GM13977 (cell line): ENCODE results near the gene LRMDA.

Source experiments
- DNase-seq: peaks from one replicate; pipeline ENCODE4 v3.0.0; 2012; ENCODE audit warnings: low spot score
- in situ Hi-C: fragments of 300-500 bp; cut with MboI; formaldehyde crosslinking; loops from one replicate; pipeline ENCODE4 v1.12.0; 2022; ENCODE audit warnings: low sequenced_read_pairs, low pct_unique_long_range_greater_than_20kb, mixed read lengths, inconsistent platforms; ENCODE audit not compliant: unreplicated experiment
- TF ChIP-seq, protein P1 (sequence below): IDR thresholded peaks from 2 replicates; pipeline ENCODE4 v1.5.1; 2012; ENCODE audit warnings: mild to moderate bottlenecking, control low read depth; ENCODE audit not compliant: insufficient read depth; ENCODE audit errors: extremely low read depth, missing control alignments

The LRMDA gene

DNA sequence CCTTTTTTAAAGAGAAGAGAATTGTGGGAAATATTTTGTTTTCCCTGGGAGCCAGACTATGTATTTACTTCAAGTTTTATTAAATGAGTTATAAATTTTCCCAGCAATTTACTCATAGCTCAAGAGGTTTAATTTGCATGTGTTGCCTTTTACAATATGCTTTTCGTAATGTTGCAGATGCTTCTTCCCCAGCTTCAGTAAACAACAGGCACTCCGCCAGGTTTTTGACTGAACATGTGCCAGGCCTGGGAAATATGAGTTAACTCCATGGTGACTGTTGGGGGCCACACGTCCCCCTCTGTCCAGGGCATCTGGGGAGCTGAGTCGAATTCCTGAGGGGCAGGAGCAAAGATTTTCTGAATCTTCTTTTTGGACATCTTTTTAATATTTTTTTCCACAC is 545.7 kb downstream of the LRMDA start:
- in situ Hi-C loops, result no loop called here
- no peak for DNase-seq
- TF ChIP-seq, protein P1, sequence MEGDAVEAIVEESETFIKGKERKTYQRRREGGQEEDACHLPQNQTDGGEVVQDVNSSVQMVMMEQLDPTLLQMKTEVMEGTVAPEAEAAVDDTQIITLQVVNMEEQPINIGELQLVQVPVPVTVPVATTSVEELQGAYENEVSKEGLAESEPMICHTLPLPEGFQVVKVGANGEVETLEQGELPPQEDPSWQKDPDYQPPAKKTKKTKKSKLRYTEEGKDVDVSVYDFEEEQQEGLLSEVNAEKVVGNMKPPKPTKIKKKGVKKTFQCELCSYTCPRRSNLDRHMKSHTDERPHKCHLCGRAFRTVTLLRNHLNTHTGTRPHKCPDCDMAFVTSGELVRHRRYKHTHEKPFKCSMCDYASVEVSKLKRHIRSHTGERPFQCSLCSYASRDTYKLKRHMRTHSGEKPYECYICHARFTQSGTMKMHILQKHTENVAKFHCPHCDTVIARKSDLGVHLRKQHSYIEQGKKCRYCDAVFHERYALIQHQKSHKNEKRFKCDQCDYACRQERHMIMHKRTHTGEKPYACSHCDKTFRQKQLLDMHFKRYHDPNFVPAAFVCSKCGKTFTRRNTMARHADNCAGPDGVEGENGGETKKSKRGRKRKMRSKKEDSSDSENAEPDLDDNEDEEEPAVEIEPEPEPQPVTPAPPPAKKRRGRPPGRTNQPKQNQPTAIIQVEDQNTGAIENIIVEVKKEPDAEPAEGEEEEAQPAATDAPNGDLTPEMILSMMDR, result no peak

DNA sequence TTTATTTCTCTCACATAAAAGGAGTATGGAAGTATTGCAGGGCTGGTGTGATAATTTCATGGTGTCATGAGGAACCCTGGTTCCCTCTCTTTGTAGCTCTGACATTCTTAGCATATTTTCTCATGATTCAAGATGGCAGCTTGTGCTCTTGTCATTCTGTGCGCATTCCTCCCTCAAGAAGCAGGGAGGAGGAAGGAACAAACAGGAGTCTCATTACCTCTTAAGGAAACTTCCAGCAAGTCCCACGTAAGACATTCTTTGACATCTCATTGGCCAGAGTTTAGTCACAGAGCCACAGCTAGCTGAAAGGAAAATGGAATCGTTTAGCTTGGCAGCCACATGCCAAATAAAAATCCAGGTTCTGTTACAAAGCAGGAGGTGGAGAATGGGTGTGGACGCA is 546.8 kb downstream of the LRMDA start:
- in situ Hi-C loops, result no loop called here
- no peak for DNase-seq

DNA sequence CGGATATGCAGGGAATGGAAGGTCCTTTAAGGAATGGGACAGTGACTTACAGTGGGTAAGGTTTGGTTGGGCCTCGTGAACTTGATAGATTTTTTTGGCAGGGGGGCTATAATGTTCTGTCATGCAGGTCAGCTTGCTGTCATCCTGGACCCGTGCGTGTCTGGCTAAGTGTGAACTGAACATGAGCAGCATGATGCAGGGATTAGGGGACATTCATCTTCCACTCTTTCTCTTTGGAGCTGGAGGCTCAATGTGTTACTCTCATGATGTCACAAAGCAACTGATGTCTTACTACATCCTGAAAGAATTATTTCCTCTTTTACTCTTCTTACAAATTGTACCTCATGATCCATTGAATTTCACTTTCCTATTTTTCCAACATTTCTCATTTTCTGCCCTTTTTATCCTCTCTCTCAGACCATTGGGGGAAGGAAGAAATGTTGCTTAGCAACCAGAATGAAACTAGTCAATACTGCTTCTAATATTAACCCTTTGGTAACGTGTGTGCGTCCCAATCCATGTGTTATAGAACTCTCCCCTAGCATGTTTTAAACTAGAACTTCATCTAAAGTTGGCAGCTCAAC is 549.1 kb downstream of the LRMDA start:
- in situ Hi-C loops, result no loop called here
- TF ChIP-seq, protein P1, result no peak
- no peak for DNase-seq

More for the DNA sequence above, 546.8 kb downstream of the LRMDA start:
- TF ChIP-seq, protein P1, result no peak

DNA sequence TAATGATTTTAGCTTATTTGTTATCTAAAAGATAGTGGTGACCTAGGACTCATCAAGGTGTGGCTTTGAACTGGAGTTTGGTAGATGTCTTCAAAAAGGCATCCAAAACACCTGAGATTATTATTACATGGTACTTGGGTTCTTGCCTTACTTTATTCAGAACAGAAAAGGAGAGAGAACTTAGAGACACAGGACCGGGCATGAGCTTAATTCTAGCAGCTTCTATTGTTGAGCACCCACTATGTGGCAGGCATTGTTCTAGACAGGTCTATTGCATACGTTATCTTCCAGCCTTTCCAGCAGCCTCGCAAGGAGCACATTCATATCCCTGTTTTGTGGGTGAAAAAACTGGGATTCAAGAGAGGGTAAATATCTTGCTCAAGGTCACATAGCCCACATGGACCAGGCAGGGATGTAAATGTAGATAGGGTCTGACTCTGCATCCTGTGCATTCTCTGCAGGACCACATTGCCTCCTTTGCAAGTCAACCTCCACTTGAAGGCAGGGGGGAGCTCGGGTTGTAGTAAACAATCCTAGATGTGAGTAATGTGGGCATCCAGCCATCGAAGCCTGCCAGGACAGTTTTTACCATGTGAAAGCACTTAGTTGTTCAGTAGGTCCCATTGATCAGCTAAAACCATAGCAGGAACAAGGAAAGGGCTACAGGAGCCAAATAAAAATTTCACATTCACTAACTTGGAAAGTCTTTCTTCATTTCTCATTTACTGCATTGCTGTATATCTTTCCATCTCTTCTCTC is 551.4 kb downstream of the LRMDA start:
- in situ Hi-C loops, result no loop called here

DNA sequence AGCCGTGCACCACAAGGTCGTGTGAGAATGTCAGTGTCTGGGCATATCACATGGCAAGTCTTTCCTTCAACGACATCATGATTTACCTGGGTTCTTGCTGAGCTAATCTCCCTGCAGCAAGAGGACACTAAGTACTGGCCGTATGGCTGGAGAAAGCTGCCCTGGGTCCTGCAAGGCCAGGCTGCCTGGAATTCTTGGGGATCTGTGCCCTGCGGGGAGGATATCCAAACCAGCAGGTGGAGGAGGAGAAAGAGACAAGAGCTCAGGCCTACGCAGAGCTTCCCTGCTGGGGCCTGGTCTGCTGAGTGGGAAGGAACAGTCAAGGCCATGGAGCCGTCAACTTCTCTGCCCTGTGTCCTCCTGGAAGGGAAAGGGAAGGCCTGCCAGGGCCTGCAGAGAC is 552.6 kb downstream of the LRMDA start:
- in situ Hi-C loops, result no loop called here
- no peak for DNase-seq
- TF ChIP-seq, protein P1, result no peak

More for the DNA sequence above, 551.4 kb downstream of the LRMDA start:
- no peak for DNase-seq
- TF ChIP-seq, protein P1, result no peak

DNA sequence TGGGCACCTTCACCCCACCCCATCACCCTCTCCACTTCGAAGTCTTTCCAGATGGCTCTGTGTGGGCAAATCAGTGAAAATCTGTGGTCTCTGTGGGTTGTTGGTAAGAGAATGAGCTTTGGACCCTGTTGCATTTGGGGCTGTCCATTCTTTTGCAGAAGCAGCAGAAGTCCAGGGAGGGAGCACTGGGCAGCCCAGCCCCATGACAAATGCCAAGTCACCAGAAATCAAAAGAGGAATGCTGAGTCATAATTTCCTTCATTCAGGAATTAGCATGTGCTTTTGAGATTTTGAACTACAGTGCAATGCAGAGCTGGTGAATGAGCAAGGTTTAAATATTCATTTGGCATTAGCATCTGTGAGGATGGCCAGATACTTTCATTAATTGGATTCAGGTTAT is 556.2 kb downstream of the LRMDA start:
- TF ChIP-seq, protein P1, result no peak
- in situ Hi-C loops, result no loop called here
- no peak for DNase-seq
